HEK293 (cell line): ENCODE data around the gene NFIC.

Experiments
- BCL6B ChIP-seq: fragments of 450-650 bp; formaldehyde crosslinking; IDR thresholded peaks from 2 replicates; pipeline ENCODE4 v1.5.1; 2017; ENCODE audit warnings: missing biosample characterization, missing genetic modification characterization
- FEZF1 ChIP-seq: fragments of 450-650 bp; formaldehyde crosslinking; IDR thresholded peaks from 2 replicates; pipeline ENCODE4 v1.5.1; 2016; ENCODE audit warnings: missing biosample characterization, missing genetic modification characterization
- GLI2 ChIP-seq: fragments of 450-650 bp; formaldehyde crosslinking; IDR thresholded peaks from 2 replicates; pipeline ENCODE4; 2017; ENCODE audit warnings: missing biosample characterization, missing genetic modification characterization, low read depth, borderline replicate concordance
- PATZ1 ChIP-seq: fragments of 450-650 bp; formaldehyde crosslinking; IDR thresholded peaks from 2 replicates; pipeline ENCODE4 v1.5.1; 2016; ENCODE audit warnings: missing biosample characterization, missing genetic modification characterization
- SALL2 ChIP-seq: fragments of 450-650 bp; formaldehyde crosslinking; IDR thresholded peaks from 2 replicates; pipeline ENCODE4 v1.5.0; 2017; ENCODE audit warnings: missing biosample characterization, mild to moderate bottlenecking, missing genetic modification characterization, borderline replicate concordance
- ZBTB10 ChIP-seq: fragments of 450-650 bp; formaldehyde crosslinking; IDR thresholded peaks from 2 replicates; pipeline ENCODE4 v1.5.1; 2016; ENCODE audit warnings: missing biosample characterization, missing genetic modification characterization
- ZBTB11 ChIP-seq: fragments of 450-650 bp; formaldehyde crosslinking; conservative IDR thresholded peaks from 2 replicates; pipeline ENCODE4 v1.5.1; 2016; ENCODE audit warnings: low read depth, missing biosample characterization, missing genetic modification characterization
- ZBTB21 ChIP-seq: fragments of 450-650 bp; formaldehyde crosslinking; IDR thresholded peaks from 2 replicates; pipeline ENCODE4 v1.5.1; 2017; ENCODE audit warnings: missing biosample characterization, missing genetic modification characterization
- ZBTB26 ChIP-seq: fragments of 450-650 bp; formaldehyde crosslinking; optimal IDR thresholded peaks from 2 replicates; pipeline ENCODE3; 2016; ENCODE audit warnings: missing biosample characterization, mild to moderate bottlenecking, missing genetic modification characterization
- ZBTB7A ChIP-seq: fragments of 450-650 bp; formaldehyde crosslinking; IDR thresholded peaks from 2 replicates; pipeline ENCODE4 v1.5.1; 2016; ENCODE audit warnings: low read depth, missing biosample characterization, missing genetic modification characterization
- ZFP41 ChIP-seq: fragments of 450-650 bp; formaldehyde crosslinking; IDR thresholded peaks from 2 replicates; pipeline ENCODE4 v1.5.1; 2016; ENCODE audit warnings: missing biosample characterization, missing genetic modification characterization, borderline replicate concordance
- ZNF155 ChIP-seq: fragments of 450-650 bp; formaldehyde crosslinking; IDR thresholded peaks from 2 replicates; pipeline ENCODE4 v1.5.1; 2016; ENCODE audit warnings: missing biosample characterization, missing genetic modification characterization
- ZNF18 ChIP-seq: fragments of 450-650 bp; formaldehyde crosslinking; IDR thresholded peaks from 2 replicates; pipeline ENCODE4 v1.5.1; 2016; ENCODE audit warnings: missing biosample characterization, missing genetic modification characterization
- ZNF398 ChIP-seq: fragments of 450-650 bp; formaldehyde crosslinking; IDR thresholded peaks from 2 replicates; pipeline ENCODE4 v1.5.1; 2017; ENCODE audit warnings: missing biosample characterization, missing genetic modification characterization
- ZNF433 ChIP-seq: fragments of 450-650 bp; formaldehyde crosslinking; IDR thresholded peaks from 2 replicates; pipeline ENCODE4 v1.5.1; 2016; ENCODE audit warnings: missing biosample characterization, missing genetic modification characterization, low read depth
- ZNF571 ChIP-seq: fragments of 450-650 bp; formaldehyde crosslinking; IDR thresholded peaks from 2 replicates; pipeline ENCODE4 v1.5.0; 2017; ENCODE audit warnings: missing biosample characterization, missing genetic modification characterization
- ZNF600 ChIP-seq: fragments of 450-650 bp; formaldehyde crosslinking; IDR thresholded peaks from 2 replicates; pipeline ENCODE4 v1.5.1; 2016; ENCODE audit warnings: missing biosample characterization, missing genetic modification characterization
- ZNF639 ChIP-seq: fragments of 450-650 bp; formaldehyde crosslinking; IDR thresholded peaks from 2 replicates; pipeline ENCODE4 v1.5.1; 2016; ENCODE audit warnings: missing biosample characterization, missing genetic modification characterization
- ZNF792 ChIP-seq: fragments of 450-650 bp; formaldehyde crosslinking; IDR thresholded peaks from 2 replicates; pipeline ENCODE4 v1.5.1; 2016; ENCODE audit warnings: missing biosample characterization, missing genetic modification characterization
- ZSCAN23 ChIP-seq: fragments of 450-650 bp; formaldehyde crosslinking; IDR thresholded peaks from 2 replicates; pipeline ENCODE4 v1.5.1; 2016; ENCODE audit warnings: missing biosample characterization, missing genetic modification characterization

Gene NFIC

GRCh38 chr19:3471954-3472655 is 105.7 kb downstream of the NFIC start (continued):
- TF ChIP-seq FEZF1 (tag by site-specific recombination) (no peak), ZNF433 (tag by site-specific recombination) (no peak), ZBTB10 (tag by site-specific recombination) (peak; percentile 64; the same call in 1 of the 2 replicates), ZBTB11 (tag by site-specific recombination) (no peak), PATZ1 (tag by site-specific recombination) (peak; percentile 87), ZNF792 (tag by site-specific recombination) (no peak), ZSCAN23 (tag by site-specific recombination) (no peak), SALL2 (tag by site-specific recombination) (no peak), ZFP41 (tag by site-specific recombination) (no peak), ZBTB21 (tag by site-specific recombination) (no peak), ZBTB7A (peak; percentile 86; the same call in 1 of the 2 replicates), ZNF155 (no peak), ZNF600 (tag by site-specific recombination) (no peak), BCL6B (tag by site-specific recombination) (no peak), ZNF398 (peak; percentile 6; the same call in 1 of the 2 replicates), ZNF571 (no peak), GLI2 (no peak), ZNF18 (tag by site-specific recombination) (no peak), ZNF639 (tag by site-specific recombination) (peak; percentile 34; the same call in 1 of the 2 replicates), ZBTB26 (no peak)
